H54 (cell line): ENCODE data around the gene SMCO1.
"Not testable (repeated sequence)": the region's sequence is repeated elsewhere in the genome, so short reads cannot be mapped to it uniquely, and the experiment has no call there.

Experiments used
- DNase-seq: peaks from one replicate; pipeline ENCODE4 v3.0.0; 2011; ENCODE audit warnings: low spot score, mixed read lengths; ENCODE audit not compliant: insufficient read length
- FAIRE-seq: peaks from 3 replicates; lab custom pipeline; 2011; peaks lifted over from hg19 to GRCh38; lab: Jason Lieb, UNC
- POLR2A ChIP-seq: IDR thresholded peaks from 2 replicates; pipeline ENCODE4 v1.6.1; 2011; ENCODE audit warnings: low read depth, mild to moderate bottlenecking, low read length

SMCO1 gene, protein sequence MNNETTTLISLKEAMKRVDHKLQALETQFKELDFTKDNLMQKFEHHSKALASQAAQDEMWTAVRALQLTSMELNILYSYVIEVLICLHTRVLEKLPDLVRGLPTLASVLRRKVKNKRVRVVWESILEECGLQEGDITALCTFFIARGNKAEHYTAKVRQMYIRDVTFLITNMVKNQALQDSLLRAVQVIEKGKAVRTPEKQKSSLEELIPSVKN

DNA sequence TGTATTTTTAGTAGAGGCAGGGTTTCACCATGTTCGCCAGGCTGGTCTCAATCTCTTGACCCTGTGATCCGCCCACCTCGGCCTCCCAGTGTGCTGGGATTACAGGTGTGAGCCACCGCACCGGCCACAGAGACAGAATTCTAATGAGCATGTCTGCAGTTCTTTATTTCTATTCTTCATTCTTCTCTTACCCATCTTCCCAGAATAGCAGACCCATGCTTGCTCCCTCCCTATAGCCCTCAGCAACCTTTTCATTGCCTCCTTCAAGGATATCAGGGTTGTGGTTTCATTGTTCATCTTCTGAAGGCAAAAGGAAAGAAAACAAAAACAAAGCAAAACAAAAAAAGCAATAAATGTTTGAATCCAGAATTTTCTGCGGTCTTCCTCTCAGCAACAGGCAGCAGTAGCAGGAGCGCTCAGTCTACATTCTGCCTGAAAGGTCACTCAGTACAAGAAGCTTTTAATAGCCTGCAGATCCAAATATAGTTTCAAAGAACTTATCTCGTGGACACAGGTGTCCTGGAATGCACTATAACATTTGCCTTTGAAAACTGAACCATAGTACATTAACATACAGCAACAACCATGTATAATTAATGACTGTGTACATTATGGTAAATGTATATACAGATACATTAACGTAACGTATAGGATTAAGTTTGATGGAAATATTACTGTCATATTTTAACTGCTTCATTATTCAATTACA is at the start of gene SMCO1:
TSS of gene SMCO1 (minus strand) at position 434 of the 709 bp plus-strand sequence. CDS start at position 297, 137 bp downstream.
- TF ChIP-seq POLR2A: no peak
- no peak for FAIRE-seq
- no peak for DNase-seq

DNA sequence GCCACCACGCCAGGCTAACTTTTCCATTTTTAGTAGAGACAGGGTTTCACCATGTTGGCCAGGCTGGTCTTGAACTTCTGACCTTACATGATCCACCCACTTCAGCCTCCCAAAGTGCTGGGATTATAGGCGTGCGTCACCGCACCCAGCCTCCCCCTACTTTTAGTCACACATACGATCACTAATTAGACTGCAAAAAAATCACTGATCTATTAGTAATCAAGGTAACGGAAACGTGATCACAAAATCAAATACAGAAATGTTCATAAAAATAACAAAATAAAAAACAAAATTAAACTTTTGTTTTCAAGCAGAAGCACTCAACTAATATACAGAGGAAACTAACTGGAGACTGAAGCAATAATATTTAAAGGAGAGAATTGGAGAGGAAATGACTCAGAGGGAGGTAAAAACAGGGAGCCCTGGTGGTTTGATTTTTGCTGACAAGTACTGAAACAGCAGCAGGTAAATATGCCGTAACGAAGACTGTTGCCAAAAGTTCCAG is 48.6 kb upstream of the SMCO1 start:
- peak; percentile 89 for DNase-seq
- no peak for TF ChIP-seq POLR2A
- peak; percentile 91 for FAIRE-seq

DNA sequence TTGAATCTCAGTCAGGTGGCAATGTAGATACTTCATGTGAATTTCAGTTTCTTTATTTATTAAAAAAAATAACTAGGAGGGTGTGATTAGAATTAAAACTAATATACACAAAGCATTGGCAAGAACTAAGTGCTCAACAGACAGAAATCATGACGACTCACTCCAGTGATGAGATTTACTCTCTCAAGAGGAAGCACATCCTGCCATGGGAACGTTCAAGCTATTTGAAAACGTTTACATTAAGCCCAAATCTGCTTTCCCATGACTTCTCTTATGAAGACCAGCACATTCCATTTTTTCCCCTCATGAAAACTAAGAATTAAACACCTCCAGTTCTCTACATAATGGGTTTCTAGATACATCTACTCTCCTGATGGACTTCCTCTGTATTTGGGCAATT is 44.7 kb upstream of the SMCO1 start:
- DNase-seq (no peak), FAIRE-seq (no peak)
- no peak for TF ChIP-seq POLR2A

DNA sequence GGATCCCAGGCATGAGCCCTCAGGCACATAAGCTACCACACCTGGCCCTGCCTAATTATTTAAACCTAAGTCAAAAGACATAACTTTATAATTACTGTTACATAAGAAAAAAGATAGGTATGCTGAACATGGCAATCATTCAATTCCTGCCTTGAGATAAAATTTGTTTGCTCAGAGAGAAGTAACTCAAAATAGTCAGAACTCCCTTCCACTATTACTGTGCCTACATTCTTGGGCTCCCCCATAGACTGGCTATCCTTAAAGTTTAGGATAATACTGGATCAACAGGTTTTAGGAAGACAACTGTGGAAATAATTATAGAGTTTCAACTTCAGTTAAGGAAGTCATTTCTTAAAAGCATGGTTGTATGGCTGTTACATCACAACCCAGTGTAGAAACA is 43.3 kb upstream of the SMCO1 start:
- no peak for DNase-seq
- FAIRE-seq: no peak
- no peak for TF ChIP-seq POLR2A

DNA sequence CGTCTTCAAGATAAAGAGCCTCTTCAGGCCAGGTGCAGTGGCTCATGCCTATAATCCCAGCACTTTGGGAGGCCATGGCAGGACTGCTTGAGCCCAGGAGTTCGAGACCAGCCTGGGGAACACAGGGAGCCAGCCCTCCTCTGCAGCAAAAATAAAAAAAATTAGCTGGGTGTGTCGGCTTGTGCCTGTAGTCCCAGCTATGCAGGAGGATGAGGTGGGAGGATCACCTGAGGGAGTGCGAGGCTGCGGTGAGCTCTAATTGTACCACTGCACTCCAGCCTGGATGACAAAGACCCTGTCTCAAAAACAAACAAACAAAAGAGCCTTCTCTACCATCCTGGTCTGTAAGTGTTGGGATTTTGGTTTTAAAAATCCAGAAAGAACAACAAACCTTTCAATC is 42.1 kb upstream of the SMCO1 start:
- FAIRE-seq (no peak), DNase-seq (no peak)
- TF ChIP-seq POLR2A: no peak

DNA sequence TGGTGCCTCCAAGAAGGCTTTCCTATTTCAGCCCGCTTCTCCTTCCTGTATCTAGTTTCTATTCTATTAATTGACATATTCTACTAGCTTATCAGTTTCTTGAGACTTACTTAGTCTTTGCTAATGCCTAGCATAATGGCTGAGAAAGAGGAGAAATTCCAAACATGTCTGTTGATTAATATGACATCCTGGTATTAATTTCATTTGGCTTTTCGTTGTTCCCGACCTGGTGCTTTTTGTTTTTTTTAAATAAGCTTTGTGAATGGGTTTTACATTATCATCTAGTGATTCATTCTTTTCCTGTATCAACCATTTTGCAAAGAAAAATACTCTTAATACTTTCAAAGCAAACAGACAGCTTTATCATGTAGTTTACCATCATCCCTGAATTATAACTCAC is 40.1 kb upstream of the SMCO1 start:
- no peak for TF ChIP-seq POLR2A
- FAIRE-seq (no peak), DNase-seq (no peak)

DNA sequence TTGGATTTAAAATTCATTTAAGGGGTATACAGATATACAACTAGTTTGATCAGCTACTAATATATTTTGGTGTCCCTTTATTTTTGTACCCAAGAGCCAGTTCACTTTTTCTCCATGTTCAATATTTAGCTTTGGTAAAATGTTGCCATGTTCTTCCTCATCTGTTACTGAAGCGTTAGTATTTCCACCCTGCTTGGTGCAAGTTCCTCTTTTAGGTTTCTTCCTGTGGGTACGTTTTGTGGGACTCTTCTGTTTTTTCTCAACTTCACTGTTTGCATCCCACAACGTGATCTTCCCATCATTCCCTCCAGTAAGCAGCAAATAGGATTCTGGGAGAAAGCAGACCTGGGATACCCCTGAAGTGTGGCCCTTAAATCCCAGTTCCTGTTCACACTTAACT is 39.1 kb upstream of the SMCO1 start:
- no peak for FAIRE-seq
- no peak for DNase-seq
- no peak for TF ChIP-seq POLR2A

DNA sequence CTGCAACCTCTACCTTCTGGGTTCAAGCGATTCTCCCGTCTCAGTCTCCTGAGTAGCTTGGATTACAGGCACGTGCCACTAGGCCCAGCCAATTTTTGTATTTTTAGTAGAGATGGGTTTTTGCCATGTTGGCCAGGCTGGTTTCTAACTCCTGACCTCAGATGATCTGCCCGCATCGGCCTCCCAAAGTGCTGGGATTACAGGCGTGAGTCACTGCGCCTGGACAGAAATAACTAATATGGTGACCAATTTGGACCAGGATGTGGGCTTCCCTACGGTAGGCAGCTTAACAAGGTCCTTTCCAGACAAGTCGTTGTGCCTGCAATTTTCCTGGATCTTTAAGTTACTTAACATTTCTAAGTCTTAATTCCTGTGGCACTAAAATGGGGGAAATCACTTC is 38.4 kb upstream of the SMCO1 start:
- no peak for DNase-seq
- no peak for TF ChIP-seq POLR2A
- FAIRE-seq: no peak

DNA sequence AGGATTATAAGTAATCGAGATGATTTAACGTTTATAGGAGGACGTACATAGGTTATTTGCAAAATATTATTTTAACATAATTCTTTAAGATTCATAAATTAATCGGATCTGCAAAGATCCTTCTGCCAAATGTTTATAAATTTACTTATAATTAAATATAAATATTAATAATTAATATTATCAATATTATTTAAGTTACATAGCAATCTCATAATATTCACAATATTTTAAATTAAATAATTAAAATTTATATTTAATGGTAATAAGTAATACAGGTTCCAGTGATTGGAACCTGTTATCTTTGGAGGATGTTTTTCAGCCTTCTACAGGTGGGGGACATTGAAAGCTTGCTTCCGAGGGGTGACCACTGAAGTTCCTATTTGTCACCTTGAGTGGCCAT is 37.1 kb upstream of the SMCO1 start:
- FAIRE-seq (no peak), DNase-seq (no peak)
- no peak for TF ChIP-seq POLR2A

DNA sequence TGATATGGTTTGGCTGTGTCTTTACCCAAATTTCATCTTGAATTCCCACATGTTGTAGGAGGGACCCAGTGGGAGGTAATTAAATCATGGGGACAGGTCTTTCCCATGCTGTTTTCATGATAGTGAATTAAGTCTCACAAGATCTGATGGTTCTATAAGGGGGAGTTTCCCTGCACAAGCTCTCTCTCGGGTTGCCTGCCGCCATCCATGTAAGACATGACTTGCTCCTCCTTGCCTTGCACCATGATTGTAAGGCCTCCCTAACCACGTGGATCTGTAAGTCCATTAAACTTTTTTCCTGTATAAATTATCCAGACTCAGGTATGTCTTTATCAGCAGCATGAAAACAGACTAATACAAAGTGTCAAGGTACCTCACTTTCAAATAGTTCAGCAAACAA is 35.0 kb upstream of the SMCO1 start:
- not testable (repeated sequence) for FAIRE-seq, DNase-seq

DNA sequence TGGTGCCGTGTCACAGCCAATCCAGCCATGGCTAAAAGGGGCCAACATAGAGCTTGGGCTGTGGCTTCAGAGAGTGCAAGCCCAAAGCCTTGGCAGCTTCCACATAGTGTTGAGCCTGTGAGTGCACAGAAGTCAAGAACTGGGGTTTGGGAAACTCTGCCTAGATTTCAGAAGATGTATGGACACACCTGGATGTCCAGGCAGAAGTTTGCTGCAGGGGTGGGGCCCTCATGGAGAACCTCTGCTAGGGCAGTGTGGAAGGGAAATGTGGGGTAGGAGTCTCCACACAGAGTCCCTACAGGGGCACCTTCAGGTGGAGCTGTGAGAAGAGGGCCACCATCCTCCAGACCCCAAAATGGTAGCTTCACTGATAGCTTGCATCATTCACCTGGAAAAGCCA is 34.2 kb upstream of the SMCO1 start:
- FAIRE-seq, DNase-seq: not testable (repeated sequence)

DNA sequence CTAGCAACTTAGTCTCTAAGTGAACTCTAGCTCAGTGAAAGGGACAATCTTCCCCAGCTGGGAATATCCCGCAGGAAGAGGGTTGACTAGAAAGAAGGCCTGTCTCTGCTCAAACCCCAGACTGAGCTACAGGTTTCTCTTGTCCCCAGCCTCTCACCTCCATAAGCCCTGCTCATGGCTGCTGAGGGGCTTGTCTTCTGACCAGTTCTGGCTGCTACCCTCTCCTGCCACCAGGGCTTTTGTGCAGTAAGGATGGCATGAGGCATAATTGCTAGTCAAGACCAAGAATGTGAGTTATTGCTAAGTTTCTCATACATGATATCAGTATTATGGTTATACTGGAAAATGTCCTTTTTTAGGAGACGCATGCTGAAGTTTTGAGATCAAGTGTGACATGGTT is 31.9 kb upstream of the SMCO1 start:
- no peak for TF ChIP-seq POLR2A
- DNase-seq (no peak), FAIRE-seq (no peak)

DNA sequence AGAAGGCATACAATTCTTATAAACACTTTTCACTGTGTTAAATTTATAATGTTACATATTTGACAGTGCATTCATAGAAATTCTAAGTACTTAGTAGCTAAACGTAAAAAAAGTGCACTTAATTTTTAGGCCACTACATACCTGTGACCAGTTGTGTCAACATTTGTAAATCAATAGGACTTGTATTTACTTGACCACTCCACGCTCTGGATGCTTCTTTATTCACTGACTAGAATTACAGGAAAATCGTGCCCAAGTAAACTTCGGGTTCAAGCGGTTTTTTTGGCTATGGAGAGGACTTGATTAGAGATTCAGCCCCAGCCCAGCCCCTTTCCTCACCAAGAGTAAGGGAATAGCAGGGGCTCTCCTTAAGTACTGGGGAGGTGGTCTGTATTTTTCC is 31.4 kb upstream of the SMCO1 start:
- no peak for TF ChIP-seq POLR2A
- FAIRE-seq (no peak), DNase-seq (no peak)

DNA sequence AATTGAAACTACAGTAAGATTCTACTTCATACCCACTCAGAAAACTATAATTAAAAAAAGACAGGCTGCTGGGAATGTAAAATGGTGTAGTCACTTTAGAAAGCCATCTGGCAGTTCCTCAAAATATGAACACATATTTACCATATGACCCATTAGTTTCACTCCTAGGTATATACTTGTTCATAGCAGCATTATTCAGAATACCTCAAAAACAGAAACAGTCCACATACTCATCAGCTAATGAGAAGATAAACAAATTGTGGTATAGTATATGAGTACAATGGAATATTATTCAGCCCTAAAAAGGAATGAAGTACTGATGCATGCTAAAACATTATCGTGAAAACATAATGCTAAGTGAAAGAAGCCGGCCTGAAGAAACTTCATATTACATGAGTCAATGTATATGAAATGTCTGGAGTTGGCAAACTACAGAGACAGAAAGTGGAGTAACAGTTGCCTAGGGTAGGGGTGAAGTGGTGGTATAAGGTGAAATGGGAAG is 29.4 kb upstream of the SMCO1 start:
- no peak for TF ChIP-seq POLR2A
- peak; percentile 65 for FAIRE-seq

More for the DNA sequence above, 29.4 kb upstream of the SMCO1 start:
- DNase-seq: no peak
